Natural killer cell treated with Interleukin-12 subunit alpha and Interleukin-12 subunit beta and Interleukin-15 and Interleukin-18, amount 100 ng/mL, for 72 hours (primary cell): ENCODE measurements around the gene A2ML1. TPM values are rescaled to one million over a fixed set of nuclear protein-coding genes. Genes with fewer than 3 reads are reported as not detected.
"Not testable (repeated sequence)": the region's sequence is repeated elsewhere in the genome, so short reads cannot be mapped to it uniquely, and the experiment has no call there.

Experiments used
- ATAC-seq, 2 donors: fragments of 150-1000 bp; cut with Tn5 transposase in 1 of 2; sonication (Bioruptor Pico), chemical (Tn5 transposase) in 1 of 2; 2 replicates each; pipeline ENCODE4 v1.10.0; 2021
- DNase-seq: peaks from one replicate; pipeline ENCODE4 v3.0.0; 2022; ENCODE audit warnings: low spot score
- H3K27ac Mint-ChIP-seq, 2 donors: 1 replicate in 1 of 2; 2 replicates in 1 of 2; pipeline ENCODE4 v1.8.0; 2022; ENCODE audit warnings: mixed read lengths in 2 of 2, mild to moderate bottlenecking in 1 of 2, moderate library complexity in 1 of 2
- H3K27me3 Mint-ChIP-seq, 2 donors: 1 replicate in 1 of 2; 2 replicates in 1 of 2; pipeline ENCODE4 v1.8.0; 2022; ENCODE audit warnings: mixed read lengths in 2 of 2
- H3K36me3 Mint-ChIP-seq: one replicate; pipeline ENCODE4 v1.8.0; 2022; ENCODE audit warnings: mixed read lengths
- H3K4me1 Mint-ChIP-seq, 2 donors: 1 replicate in 1 of 2; 2 replicates in 1 of 2; pipeline ENCODE4 v1.8.0; 2022; ENCODE audit warnings: low read depth in 2 of 2, mixed read lengths in 2 of 2, mild to moderate bottlenecking in 1 of 2
- H3K4me3 Mint-ChIP-seq: one replicate; pipeline ENCODE4 v1.8.0; 2022; ENCODE audit warnings: mixed read lengths
- H3K9me3 Mint-ChIP-seq: 2 replicates; pipeline ENCODE4 v1.8.0; 2022; ENCODE audit warnings: mixed read lengths
- total RNA-seq, 2 donors: library from RNA; stranded (reverse); gene quantifications; one replicate each; pipeline ENCODE4 v1.2.3, GENCODE V29; 2022

A2ML1 gene
- total RNA-seq, 2 donors from 2014 or later: not detected

GRCh38 chr12:8890313-8891085, 68.1 kb downstream of the A2ML1 start:
- H3K36me3 Mint-ChIP-seq: no peaks in the 10 kb centered on the region
- peaks cover 0 to 5% of the 10 kb centered on the region in 2 donors for H3K4me1 Mint-ChIP-seq
- peak overlapping the region; percentile 79 for H3K4me3 Mint-ChIP-seq
- peak in 1 of 2 donors; percentile 67 for ATAC-seq
- H3K27me3 Mint-ChIP-seq: peaks cover 4 to 5% of the 10 kb centered on the region in 2 donors
- no peak for DNase-seq
- H3K27ac Mint-ChIP-seq: peak overlapping the region in 1 of 2 donors; percentile 37
- H3K9me3 Mint-ChIP-seq: no peaks in the 10 kb centered on the region

GRCh38 chr12:8891976-8892375, 69.6 kb downstream of the A2ML1 start:
- Mint-ChIP-seq H3K36me3 (no peaks in the 10 kb centered on the region), H3K27ac (no peak overlapping the region), H3K9me3 (no peaks in the 10 kb centered on the region), H3K4me1 (peaks cover 0 to 5% of the 10 kb centered on the region in 2 donors), H3K4me3 (no peak overlapping the region), H3K27me3 (peaks cover 4 to 5% of the 10 kb centered on the region in 2 donors)
- ATAC-seq: no peak
- no peak for DNase-seq

- Mint-ChIP-seq H3K36me3 (no peaks in the 10 kb centered on the region), H3K4me3 (no peak overlapping the region), H3K27ac (no peak overlapping the region), H3K27me3 (peaks cover 0 to under 1% of the 10 kb centered on the region in 2 donors), H3K9me3 (no peaks in the 10 kb centered on the region), H3K4me1 (peaks cover 0 to 5% of the 10 kb centered on the region in 2 donors)
- no peak for DNase-seq
- no peak for ATAC-seq
Measured at GRCh38 chr12:8894378-8894777, 72.0 kb downstream of the A2ML1 start.

- Mint-ChIP-seq H3K4me3 (no peak overlapping the region), H3K27ac (no peak overlapping the region), H3K4me1 (peaks cover 0 to 5% of the 10 kb centered on the region in 2 donors), H3K9me3 (no peaks in the 10 kb centered on the region), H3K36me3 (no peaks in the 10 kb centered on the region), H3K27me3 (no peaks in the 10 kb centered on the region)
- ATAC-seq: no peak
- no peak for DNase-seq
Measured at GRCh38 chr12:8894986-8895385, 72.6 kb downstream of the A2ML1 start.

- no peak overlapping the region for H3K27ac Mint-ChIP-seq
- no peaks in the 10 kb centered on the region for H3K9me3 Mint-ChIP-seq
- no peaks in the 10 kb centered on the region for H3K4me1 Mint-ChIP-seq
- H3K4me3 Mint-ChIP-seq: no peak overlapping the region
- ATAC-seq (no peak), DNase-seq (no peak)
- H3K36me3 Mint-ChIP-seq: no peaks in the 10 kb centered on the region
- H3K27me3 Mint-ChIP-seq: no peaks in the 10 kb centered on the region
Measured at GRCh38 chr12:8897081-8897480, 74.7 kb downstream of the A2ML1 start.

GRCh38 chr12:8899830-8900229, 77.4 kb downstream of the A2ML1 start:
- no peaks in the 10 kb centered on the region for H3K36me3 Mint-ChIP-seq
- DNase-seq: no peak
- no peak for ATAC-seq
- H3K4me3 Mint-ChIP-seq: no peak overlapping the region
- no peaks in the 10 kb centered on the region for H3K4me1 Mint-ChIP-seq
- H3K9me3 Mint-ChIP-seq: no peaks in the 10 kb centered on the region
- H3K27me3 Mint-ChIP-seq: peaks cover 0 to 7% of the 10 kb centered on the region in 2 donors
- no peak overlapping the region for H3K27ac Mint-ChIP-seq

GRCh38 chr12:8902703-8903102, 80.3 kb downstream of the A2ML1 start:
- DNase-seq, H3K36me3 Mint-ChIP-seq, H3K4me3 Mint-ChIP-seq, H3K9me3 Mint-ChIP-seq, ATAC-seq, H3K27ac Mint-ChIP-seq, H3K4me1 Mint-ChIP-seq: not testable (repeated sequence)
- peaks cover 8 to 12% of the 10 kb centered on the region in 2 donors for H3K27me3 Mint-ChIP-seq

GRCh38 chr12:8903646-8904045, 81.2 kb downstream of the A2ML1 start:
- peaks cover 8 to 12% of the 10 kb centered on the region in 2 donors for H3K27me3 Mint-ChIP-seq
- H3K36me3 Mint-ChIP-seq: no peaks in the 10 kb centered on the region
- H3K9me3 Mint-ChIP-seq: no peaks in the 10 kb centered on the region
- H3K4me3 Mint-ChIP-seq: no peak overlapping the region
- H3K27ac Mint-ChIP-seq: no peak overlapping the region
- DNase-seq (no peak), ATAC-seq (no peak)
- peaks cover 0 to 3% of the 10 kb centered on the region in 2 donors for H3K4me1 Mint-ChIP-seq

- H3K4me1 Mint-ChIP-seq: peaks cover 0 to 3% of the 10 kb centered on the region in 2 donors
Measured at GRCh38 chr12:8904665-8905064, 82.2 kb downstream of the A2ML1 start.

GRCh38 chr12:8905546-8905945, 83.1 kb downstream of the A2ML1 start:
- Mint-ChIP-seq H3K4me3 (no peak overlapping the region), H3K9me3 (no peaks in the 10 kb centered on the region), H3K4me1 (peaks cover 0 to 3% of the 10 kb centered on the region in 2 donors), H3K27me3 (peaks cover 8 to 12% of the 10 kb centered on the region in 2 donors), H3K36me3 (no peaks in the 10 kb centered on the region), H3K27ac (no peak overlapping the region)
- DNase-seq (no peak), ATAC-seq (no peak)

More at GRCh38 chr12:8904665-8905064, 82.2 kb downstream of the A2ML1 start:
- H3K27me3 Mint-ChIP-seq: peaks cover 8 to 12% of the 10 kb centered on the region in 2 donors
- H3K36me3 Mint-ChIP-seq: no peaks in the 10 kb centered on the region
- H3K4me3 Mint-ChIP-seq: no peak overlapping the region
- ATAC-seq: no peak
- H3K27ac Mint-ChIP-seq: no peak overlapping the region
- H3K9me3 Mint-ChIP-seq: no peaks in the 10 kb centered on the region
- DNase-seq: no peak

GRCh38 chr12:8906266-8907180, 84.1 kb downstream of the A2ML1 start:
- H3K4me3 Mint-ChIP-seq: no peak overlapping the region
- no peaks in the 10 kb centered on the region for H3K9me3 Mint-ChIP-seq
- no peak overlapping the region for H3K27ac Mint-ChIP-seq
- DNase-seq: no peak
- peaks cover 8 to 12% of the 10 kb centered on the region in 2 donors for H3K27me3 Mint-ChIP-seq
- H3K36me3 Mint-ChIP-seq: no peaks in the 10 kb centered on the region
- ATAC-seq: no peak
- peaks cover 0 to 3% of the 10 kb centered on the region in 2 donors for H3K4me1 Mint-ChIP-seq

- ATAC-seq (no peak), DNase-seq (no peak)
- H3K27ac Mint-ChIP-seq: no peak overlapping the region
- peaks cover 0 to 3% of the 10 kb centered on the region in 2 donors for H3K4me1 Mint-ChIP-seq
- H3K27me3 Mint-ChIP-seq: peaks cover 8 to 12% of the 10 kb centered on the region in 2 donors
- no peaks in the 10 kb centered on the region for H3K9me3 Mint-ChIP-seq
- no peak overlapping the region for H3K4me3 Mint-ChIP-seq
- H3K36me3 Mint-ChIP-seq: no peaks in the 10 kb centered on the region
Measured at GRCh38 chr12:8907513-8907912, 85.1 kb downstream of the A2ML1 start.

GRCh38 chr12:8909752-8910151, 87.3 kb downstream of the A2ML1 start:
- Mint-ChIP-seq H3K27me3 (peaks cover 5 to 8% of the 10 kb centered on the region in 2 donors), H3K27ac (no peak overlapping the region), H3K36me3 (no peaks in the 10 kb centered on the region)

More at GRCh38 chr12:8909752-8910151, 87.3 kb downstream of the A2ML1 start:
- ATAC-seq (no peak), DNase-seq (no peak)
- Mint-ChIP-seq H3K9me3 (no peaks in the 10 kb centered on the region), H3K4me3 (no peak overlapping the region), H3K4me1 (peaks cover 7 to 9% of the 10 kb centered on the region in 2 donors)
